HG02884 (cell line): Measurements from ENCODE around the gene POU2AF3.

Experiments used
- ATAC-seq: cut with Tn5 transposase; IDR thresholded peaks from one replicate; pipeline ENCODE4 v1.9.1; 2021; ENCODE audit warnings: mild to moderate bottlenecking, moderate library complexity; ENCODE audit not compliant: unreplicated experiment

POU2AF3 gene

GRCh38 chr11:111325259-111325658, 26.9 kb downstream of the POU2AF3 start:
- no peak for ATAC-seq

GRCh38 chr11:111326824-111327223, 28.5 kb downstream of the POU2AF3 start:
- ATAC-seq: no peak

GRCh38 chr11:111327908-111328624, 29.7 kb downstream of the POU2AF3 start:
- ATAC-seq: no peak

GRCh38 chr11:111329306-111330204, 31.2 kb downstream of the POU2AF3 start:
- no peak for ATAC-seq

GRCh38 chr11:111330234-111330893, 32.0 kb downstream of the POU2AF3 start:
- ATAC-seq: no peak

- no peak for ATAC-seq
These were observed 33.5 kb downstream of the POU2AF3 start for GRCh38 chr11:111331711-111332479.

GRCh38 chr11:111334532-111335502, 36.5 kb downstream of the POU2AF3 start:
- ATAC-seq: no peak

GRCh38 chr11:111335549-111335948, 37.2 kb downstream of the POU2AF3 start:
- ATAC-seq: no peak

- no peak for ATAC-seq
These were observed 37.7 kb downstream of the POU2AF3 start for GRCh38 chr11:111336062-111336461.

GRCh38 chr11:111336582-111337256, 38.4 kb downstream of the POU2AF3 start:
- ATAC-seq: no peak

- no peak for ATAC-seq
These were observed 41.5 kb downstream of the POU2AF3 start for GRCh38 chr11:111339758-111340388.

GRCh38 chr11:111342329-111342728, 44.0 kb downstream of the POU2AF3 start:
- ATAC-seq: no peak

- no peak for ATAC-seq
These were observed 45.7 kb downstream of the POU2AF3 start for GRCh38 chr11:111344032-111344431.

- ATAC-seq: no peak
These were observed 48.8 kb downstream of the POU2AF3 start for GRCh38 chr11:111347002-111347722.

GRCh38 chr11:111347723-111348115, 49.4 kb downstream of the POU2AF3 start:
- ATAC-seq: no peak

- ATAC-seq: no peak
These were observed 49.8 kb downstream of the POU2AF3 start for GRCh38 chr11:111348147-111348546.

- ATAC-seq: no peak
These were observed 50.9 kb downstream of the POU2AF3 start for GRCh38 chr11:111349191-111349695.

- ATAC-seq: no peak
These were observed 52.5 kb downstream of the POU2AF3 start for GRCh38 chr11:111350811-111351210.
